H1 (cell line): Measurements from ENCODE around the gene POGK. TPM values are rescaled to one million over a fixed set of nuclear protein-coding genes. Genes with fewer than 3 reads are reported as not detected.

Experiments used
- CTCF ChIA-PET: fragments of 300-600 bp; sonication (Branson Sonifier 250); formaldehyde crosslinking; loops from one replicate; lab custom pipeline; 2021; ENCODE audit not compliant: partially characterized antibody; lab: Charles Lee
- POLR2A ChIA-PET: fragments of 300-600 bp; sonication (Branson Sonifier 250); formaldehyde crosslinking; loops from one replicate; lab custom pipeline; 2021; ENCODE audit warnings: inconsistent platforms; ENCODE audit not compliant: partially characterized antibody; lab: Charles Lee
- DNase-seq, 2 experiments: peaks; one replicate each; pipeline versions ENCODE4 v3.0.0 to v3.0.0-alpha.2; 2010 to 2022; ENCODE audit warnings: low spot score in 2 of 2, low read depth in 1 of 2, mixed read lengths in 1 of 2
- FAIRE-seq: peaks from 2 replicates; lab custom pipeline; 2011; peaks lifted over from hg19 to GRCh38; lab: Jason Lieb, UNC
- H2AFZ ChIP-seq: 2 replicates; pipeline ENCODE4 v1.8.1; 2012; ENCODE audit warnings: low read length, inconsistent platforms
- H2AK5ac ChIP-seq: 2 replicates; pipeline ENCODE4 v1.6.1; 2013; ENCODE audit warnings: low read depth, low read length
- H2BK120ac ChIP-seq: replicated peaks from 2 replicates; pipeline ENCODE3; 2013; ENCODE audit warnings: low read depth, low read length, inconsistent platforms
- H2BK12ac ChIP-seq: 2 replicates; pipeline ENCODE4 v1.6.1; 2013; ENCODE audit warnings: low read depth, low read length
- H2BK15ac ChIP-seq: 2 replicates; pipeline ENCODE4 v1.6.1; 2013; ENCODE audit warnings: low read length
- H2BK20ac ChIP-seq: 2 replicates; pipeline ENCODE4 v1.6.1; 2013; ENCODE audit warnings: low read length
- H2BK5ac ChIP-seq: 2 replicates; pipeline ENCODE4 v1.6.1; 2013; ENCODE audit warnings: low read depth, low read length
- H3K14ac ChIP-seq: 2 replicates; pipeline ENCODE4 v1.6.1; 2013; ENCODE audit warnings: inconsistent platforms; ENCODE audit not compliant: insufficient read length
- H3K18ac ChIP-seq: 2 replicates; pipeline ENCODE4 v1.6.1; 2013; ENCODE audit warnings: low read length; ENCODE audit errors: extremely low read depth
- H3K23ac ChIP-seq: 2 replicates; pipeline ENCODE4 v1.6.1; 2013; ENCODE audit warnings: inconsistent platforms; ENCODE audit not compliant: insufficient read length
- H3K23me2 ChIP-seq: 2 replicates; pipeline ENCODE4 v1.6.1; 2013; ENCODE audit warnings: low read depth, low read length
- H3K27ac ChIP-seq: 2 replicates; pipeline ENCODE4 v1.6.1; 2011; ENCODE audit warnings: low read depth, low read length, inconsistent platforms
- H3K27me3 ChIP-seq, 4 experiments: replicated peaks in 1 of 4; 1 replicate in 1 of 4; 2 replicates in 3 of 4; pipeline versions ENCODE4 v1.6.1 to v1.8.1; 2011 to 2013; ENCODE audit warnings: low read length in 3 of 4, mild to moderate bottlenecking in 3 of 4, inconsistent platforms in 2 of 4, mixed read lengths in 2 of 4, moderate library complexity in 1 of 4; ENCODE audit not compliant: control insufficient read depth in 3 of 4, insufficient read depth in 3 of 4; ENCODE audit errors: extremely low read depth in 1 of 4
- H3K36me3 ChIP-seq, 4 experiments: 2 replicates each; pipeline versions ENCODE4 v1.6.1 to v1.8.1; 2011 to 2013; ENCODE audit warnings: mild to moderate bottlenecking in 4 of 4, low read length in 3 of 4, moderate library complexity in 2 of 4, control low read depth in 1 of 4, inconsistent platforms in 1 of 4; ENCODE audit not compliant: insufficient read depth in 4 of 4, control insufficient read depth in 2 of 4
- H3K4ac ChIP-seq: replicated peaks from 2 replicates; pipeline ENCODE3; 2013; ENCODE audit warnings: low read length, low read depth, mixed read lengths, inconsistent platforms; ENCODE audit not compliant: insufficient read length
- H3K4me1 ChIP-seq, 4 experiments: replicated peaks in 1 of 4; 1 replicate in 1 of 4; 2 replicates in 3 of 4; pipeline versions ENCODE4 v1.6.1 to v1.8.1; 2011 to 2013; ENCODE audit warnings: low read length in 3 of 4, inconsistent platforms in 2 of 4, mixed read lengths in 1 of 4; ENCODE audit not compliant: insufficient read depth in 4 of 4, control insufficient read depth in 3 of 4
- H3K4me2 ChIP-seq, 2 experiments: 2 replicates each; pipeline versions ENCODE4 v1.6.1 to v1.8.1; 2011 to 2013; ENCODE audit warnings: low read depth in 2 of 2, low read length in 2 of 2, control low read depth in 1 of 2, inconsistent platforms in 1 of 2, mild to moderate bottlenecking in 1 of 2; ENCODE audit not compliant: insufficient read depth in 1 of 2
- H3K4me3 ChIP-seq, 4 experiments: fragments of 200-600, 300-600 bp in 1 of 4; sonication (generic), shearing (Covaris generic), sonication (Bioruptor Twin) in 1 of 4; 2 replicates each; pipeline versions ENCODE4 v1.5.1 to v1.8.1; 2011 to 2016; ENCODE audit warnings: low read length in 4 of 4, low read depth in 3 of 4, control low read depth in 2 of 4, inconsistent platforms in 2 of 4, mild to moderate bottlenecking in 2 of 4, mixed read lengths in 1 of 4, moderate library complexity in 1 of 4; ENCODE audit not compliant: insufficient read depth in 2 of 4; ENCODE audit errors: extremely low read depth in 1 of 4
- H3K56ac ChIP-seq: replicated peaks from 2 replicates; pipeline ENCODE3; 2013; ENCODE audit warnings: low read depth, mild to moderate bottlenecking, mixed read lengths, low read length, inconsistent platforms; ENCODE audit not compliant: insufficient read length
- H3K79me1 ChIP-seq: 2 replicates; pipeline ENCODE4 v1.6.1; 2013; ENCODE audit warnings: low read depth, low read length, control low read depth
- H3K79me2 ChIP-seq, 2 experiments: 2 replicates each; pipeline versions ENCODE4 v1.6.1 to v1.8.1; 2012 to 2013; ENCODE audit warnings: low read length in 2 of 2, mild to moderate bottlenecking in 2 of 2, inconsistent platforms in 1 of 2; ENCODE audit not compliant: insufficient read depth in 2 of 2, control insufficient read depth in 1 of 2
- H3K9ac ChIP-seq, 4 experiments: replicated peaks in 1 of 4; 1 replicate in 1 of 4; 2 replicates in 3 of 4; pipeline versions ENCODE4 v1.6.1 to v1.8.1; 2011 to 2013; ENCODE audit warnings: low read depth in 3 of 4, low read length in 3 of 4, control low read depth in 2 of 4, mild to moderate bottlenecking in 2 of 4, moderate library complexity in 2 of 4, inconsistent platforms in 1 of 4; ENCODE audit errors: extremely low read depth in 1 of 4
- H3K9me3 ChIP-seq, 2 experiments: 2 replicates each; pipeline versions ENCODE4 v1.6.1 to v1.8.1; 2012 to 2013; ENCODE audit warnings: mild to moderate bottlenecking in 2 of 2, moderate library complexity in 2 of 2, control low read depth in 1 of 2, inconsistent platforms in 1 of 2, low read depth in 1 of 2, low read length in 1 of 2, mixed read lengths in 1 of 2; ENCODE audit not compliant: insufficient read depth in 2 of 2
- H4K20me1 ChIP-seq, 2 experiments: replicated peaks in 1 of 2; 2 replicates each; pipeline versions ENCODE3 to v1.8.1; 2011 to 2013; ENCODE audit warnings: inconsistent platforms in 2 of 2, low read length in 2 of 2, mild to moderate bottlenecking in 1 of 2; ENCODE audit not compliant: insufficient read depth in 2 of 2, control insufficient read depth in 1 of 2
- H4K5ac ChIP-seq: 2 replicates; pipeline ENCODE4 v1.6.1; 2013; ENCODE audit warnings: low read length, low read depth, mixed read lengths, inconsistent platforms; ENCODE audit not compliant: insufficient read length
- H4K8ac ChIP-seq: 2 replicates; pipeline ENCODE4 v1.8.0; 2013; ENCODE audit warnings: mild to moderate bottlenecking, moderate library complexity, low read length, inconsistent platforms; ENCODE audit not compliant: insufficient read depth; ENCODE audit errors: extremely low read depth
- H4K91ac ChIP-seq: replicated peaks from 2 replicates; pipeline ENCODE3; 2013; ENCODE audit warnings: low read length, mixed read lengths, inconsistent platforms; ENCODE audit not compliant: insufficient read length
- CBX8 ChIP-seq: fragments of 300-800, 300-1000 bp; sonication (generic); IDR thresholded peaks from 2 replicates; pipeline ENCODE4 v1.7.1; 2016; ENCODE audit warnings: low read depth, low read length, borderline replicate concordance
- CTCF ChIP-seq, 3 experiments: IDR thresholded peaks; 1 replicate in 2 of 3; 2 replicates in 1 of 3; pipeline versions ENCODE4 v1.5.1 to v1.6.1; 2011; ENCODE audit warnings: low read length in 3 of 3, mild to moderate bottlenecking in 3 of 3, inconsistent platforms in 2 of 3, low read depth in 1 of 3, moderate library complexity in 1 of 3; ENCODE audit not compliant: insufficient read depth in 1 of 3; ENCODE audit errors: control extremely low read depth in 1 of 3
- SAP30 ChIP-seq: fragments of 300-600 bp; sonication (generic); IDR thresholded peaks from 2 replicates; pipeline ENCODE4 v1.7.1; 2012; ENCODE audit warnings: low read length, moderate library complexity, mild to moderate bottlenecking, inconsistent platforms; ENCODE audit not compliant: insufficient read depth, insufficient replicate concordance
- TBP ChIP-seq: IDR thresholded peaks from 2 replicates; pipeline ENCODE4 v1.6.1; 2011; ENCODE audit warnings: low read depth, low read length, improper control_type of control experiment
- YY1 ChIP-seq: IDR thresholded peaks from 2 replicates; pipeline ENCODE4 v1.6.1; 2011; ENCODE audit warnings: low read depth, mild to moderate bottlenecking, low read length
- WGBS, 2 experiments: shearing (Covaris generic) in 1 of 2; methylation state at CpG; one replicate each; pipeline versions ENCODE4 v1.1.6 to v1.1.7; 2013 to 2015; ENCODE audit warnings: low lambda C conversion rate in 2 of 2, mixed read lengths in 2 of 2, inconsistent platforms in 1 of 2, low coverage in 1 of 2, missing lambda C conversion rate in 1 of 2; ENCODE audit not compliant: insufficient replicate concordance in 2 of 2, insufficient coverage in 1 of 2, insufficient read length in 1 of 2; ENCODE audit errors: extremely low coverage in 1 of 2, missing lambda C conversion rate in 1 of 2; 5-methylcytosine and 5-hydroxymethylcytosine counted together
- polyA plus RNA-seq, 7 experiments: library from polyadenylated mRNA; depleted of rRNA in 3 of 7; stranded (reverse) in 5 of 7; unstranded in 2 of 7; fragments of >200 nt in 5 of 7; fragments of 200-250 nt in 2 of 7; gene quantifications; 1 replicate in 5 of 7; 2 replicates in 1 of 7; 4 replicates in 1 of 7; pipeline versions ENCODE4 v1.2.1 to v1.2.3, GENCODE V29; 2011 to 2013; ENCODE audit warnings: missing spikeins in 2 of 7, mixed read lengths in 2 of 7
- total RNA-seq: library from RNA; stranded (reverse); fragmentation: NEBNext Ultra II Directional; extraction: Animal tissue kit (Norgen Biotek cat#: 25700); gene quantifications from 2 replicates; pipeline ENCODE4 v1.2.1, GENCODE V29; 2021

Gene POGK
- total and polyA plus RNA-seq, 2 of the 8 experiments (the other 6 are each of a cell fraction or from before 2014, with no cell fraction given): 16.9 to 40.3 TPM

- Histone ChIP-seq H3K56ac (no peak overlapping the region), H3K4me2 (no peak overlapping the region), H3K9me3 (0 out of 4 replicates have a peak, but pooled peaks cover 2% of the 10 kb centered on the region in 2 experiments), H3K79me1 (no peaks in the 10 kb centered on the region), H3K18ac (no peak overlapping the region), H3K9ac (no peak overlapping the region), H3K14ac (no peak overlapping the region), H2BK120ac (no peak overlapping the region), H3K27ac (no peak overlapping the region), H2BK12ac (no peak overlapping the region), H4K20me1 (no peaks in the 10 kb centered on the region), H2AK5ac (no peak overlapping the region), H3K36me3 (no peaks in the 10 kb centered on the region), H2AFZ (no peak overlapping the region), H3K4me3 (no peak overlapping the region), H2BK15ac (no peak overlapping the region), H2BK20ac (no peak overlapping the region), H2BK5ac (no peak overlapping the region), H4K8ac (no peak overlapping the region), H3K4ac (no peak overlapping the region), H4K91ac (no peak overlapping the region), H3K23me2 (no peaks in the 10 kb centered on the region), H3K27me3 (no peaks in the 10 kb centered on the region; a peak in 1 of 7 replicates), H4K5ac (no peak overlapping the region), H3K79me2 (no peaks in the 10 kb centered on the region), H3K4me1 (no peaks in the 10 kb centered on the region; a peak in 1 of 7 replicates), H3K23ac (no peak overlapping the region)
- 96% methylated on average over 1 of the region's 1 CpG; no CpG with 5 or more reads in 1 of the 2 experiments for WGBS, 2 experiments
- DNase-seq (no peak), FAIRE-seq (no peak)
- CTCF ChIA-PET: interaction anchor here (11.9 to 23.8 kb wide), 2 partner anchors 20 to 155 kb away, joined by 152 to 874 read pairs; no protein-coding TSS in a partner anchor
- POLR2A ChIA-PET: no interaction called here
- TF ChIP-seq YY1: no peak
- no peak for TF ChIP-seq CBX8
- no peak for TF ChIP-seq TBP
- TF ChIP-seq CTCF (IDR thresholded peaks at IDR 0.05; ENCODE audit: control extremely low read depth in 1 of 3, insufficient read depth in 1 of 3, low read depth in 1 of 3, low read length in 3 of 3): no peak
- no peak for TF ChIP-seq SAP30
These were observed 64.0 kb downstream of the POGK start for GRCh38 chr1:166903232-166903631.
